SH-SY5Y (cell line): ENCODE data around the gene KRTAP4-16.

Experiments used
- GATA2 ChIP-seq: IDR thresholded peaks from 2 replicates; pipeline ENCODE4 v1.6.1; 2011; ENCODE audit warnings: mild to moderate bottlenecking, low read depth, low read length
- GATA3 ChIP-seq: IDR thresholded peaks from 2 replicates; pipeline ENCODE4 v1.6.1; 2011; ENCODE audit warnings: low read depth, mild to moderate bottlenecking, low read length, moderate library complexity

DNA sequence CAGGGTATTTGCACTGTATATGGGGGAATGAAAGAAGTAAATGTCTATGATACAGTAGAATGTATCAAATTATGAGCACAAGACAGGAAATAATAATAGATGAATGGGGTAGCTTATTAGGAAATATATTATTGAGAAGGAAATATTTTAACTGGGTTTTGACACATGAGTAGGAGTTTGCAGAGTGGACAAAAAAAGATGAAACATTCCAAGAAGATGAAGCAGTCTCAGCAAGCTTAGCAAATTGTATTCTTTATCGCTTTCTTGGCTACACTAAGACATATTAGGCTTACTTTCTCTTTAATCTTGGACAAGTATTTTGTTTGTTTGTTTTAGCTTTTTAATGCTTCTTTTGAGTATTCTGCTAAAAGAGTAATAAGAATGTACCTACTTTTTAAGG lies 1.9 kb upstream of the KRTAP4-16 start:
- no peak for TF ChIP-seq GATA2
- no peak for TF ChIP-seq GATA3
